Activated T-cell treated with anti-CD3 and anti-CD28 coated beads, Interleukin-2, amount 50 U/mL, for 48 hours (primary cell): ENCODE data around the gene GOSR2.
"Not testable (repeated sequence)": the region's sequence is repeated elsewhere in the genome, so short reads cannot be mapped to it uniquely, and the experiment has no call there.

Source experiments
- DNase-seq, 2 experiments: peaks; one replicate each; pipeline ENCODE4 v3.0.0-alpha.2; 2020

The GOSR2 gene

DNA sequence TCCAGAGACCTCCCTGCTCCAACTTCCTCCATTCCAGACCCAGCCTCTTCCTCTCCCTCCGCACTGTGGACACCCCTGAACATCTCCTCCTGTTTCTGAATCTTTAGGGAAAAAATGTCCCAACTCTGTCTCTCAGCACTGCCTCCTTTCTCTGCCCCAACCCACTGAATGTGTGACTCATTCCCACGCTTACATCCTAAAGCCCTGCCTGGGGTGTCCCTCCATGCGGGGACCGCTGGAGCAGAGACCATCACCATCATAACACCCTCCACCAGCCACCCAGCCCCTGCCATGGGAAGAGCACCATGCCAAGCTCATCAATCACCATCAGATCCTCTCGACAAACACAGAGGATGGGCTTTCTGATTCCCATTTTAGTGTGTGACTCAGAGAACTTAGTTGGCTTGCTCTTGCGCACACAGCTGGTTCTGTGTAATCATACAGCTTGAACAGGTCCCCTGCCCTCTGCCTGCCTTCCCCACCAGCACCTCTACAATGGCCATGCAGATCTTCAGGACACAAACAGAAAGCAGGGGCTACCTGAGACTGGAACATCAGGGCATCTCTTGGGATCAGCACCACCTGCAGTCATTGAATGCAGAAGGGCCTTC is 45.4 kb downstream of the GOSR2 start:
- no peak for DNase-seq

DNA sequence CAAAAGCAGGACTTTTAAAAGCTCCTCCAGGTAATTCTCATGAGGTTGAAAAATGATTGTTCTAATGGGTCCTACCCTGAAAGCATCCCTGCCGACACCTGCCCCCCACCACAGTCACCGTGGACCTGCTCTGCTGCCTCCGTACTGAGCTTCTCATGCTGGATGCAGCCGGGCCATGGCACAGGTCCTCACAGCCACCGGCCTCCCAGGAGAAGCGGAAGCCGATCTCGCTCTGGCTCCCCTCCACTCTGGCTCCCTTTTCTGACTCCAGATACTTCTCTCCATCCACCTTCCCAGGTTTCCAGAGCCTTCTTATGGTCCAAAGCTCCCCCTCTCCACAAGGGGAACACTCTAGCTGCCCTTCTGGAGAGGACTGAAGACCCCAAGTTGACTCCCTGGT is 45.9 kb downstream of the GOSR2 start:
- DNase-seq = no peak

DNA sequence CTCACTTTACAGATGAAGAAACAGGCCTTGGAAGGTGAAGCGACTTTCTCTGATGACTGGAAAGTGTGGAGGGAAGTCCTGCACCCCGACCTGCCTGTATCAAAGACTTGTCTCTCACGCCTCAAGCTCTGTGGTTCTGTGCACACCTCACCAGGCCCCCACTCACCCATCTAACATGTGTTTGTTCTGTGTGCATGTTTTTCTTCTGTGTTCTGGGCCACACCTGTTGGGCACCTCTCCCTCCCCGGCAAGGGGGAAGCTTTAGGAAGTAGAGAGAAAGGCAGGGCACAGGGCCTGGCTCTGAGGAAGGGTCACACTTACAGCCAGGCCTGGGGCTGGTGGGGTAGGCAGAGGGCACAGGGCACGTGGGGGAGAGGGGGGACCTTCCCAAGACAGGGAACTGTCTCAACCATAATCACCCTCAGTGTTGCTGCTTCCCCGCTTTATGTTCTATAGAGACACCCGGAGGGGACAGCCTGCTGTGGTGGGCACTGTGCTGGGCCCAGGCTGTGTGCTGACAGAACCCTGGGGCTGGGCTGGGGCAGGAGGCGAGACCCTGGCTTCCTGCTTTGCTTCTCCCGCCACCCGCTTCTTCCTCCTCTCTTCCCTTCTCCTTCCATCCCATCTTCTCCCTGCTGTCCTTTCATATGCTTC is 48.8 kb downstream of the GOSR2 start:
- no peak for DNase-seq

DNA sequence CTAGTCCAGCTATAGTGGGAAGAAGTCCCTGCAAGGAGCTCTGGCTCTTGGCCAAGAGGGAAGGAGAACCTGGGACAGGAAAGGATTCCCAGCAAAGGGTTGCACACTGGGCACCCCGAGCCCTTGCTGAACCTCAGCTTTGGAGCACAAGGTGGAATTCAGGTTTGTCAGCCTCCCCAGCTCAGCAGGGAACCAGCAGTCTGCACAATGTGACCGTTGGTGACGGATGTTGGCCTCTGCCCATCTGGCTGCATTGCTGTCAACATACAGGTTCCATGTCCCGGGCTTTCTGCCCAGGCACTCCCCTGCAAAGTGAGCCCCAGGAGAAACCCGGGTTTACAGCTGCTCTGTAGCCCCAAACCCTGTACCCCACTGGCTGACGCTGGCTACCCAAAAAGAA is 49.4 kb downstream of the GOSR2 start:
- DNase-seq = no peak

DNA sequence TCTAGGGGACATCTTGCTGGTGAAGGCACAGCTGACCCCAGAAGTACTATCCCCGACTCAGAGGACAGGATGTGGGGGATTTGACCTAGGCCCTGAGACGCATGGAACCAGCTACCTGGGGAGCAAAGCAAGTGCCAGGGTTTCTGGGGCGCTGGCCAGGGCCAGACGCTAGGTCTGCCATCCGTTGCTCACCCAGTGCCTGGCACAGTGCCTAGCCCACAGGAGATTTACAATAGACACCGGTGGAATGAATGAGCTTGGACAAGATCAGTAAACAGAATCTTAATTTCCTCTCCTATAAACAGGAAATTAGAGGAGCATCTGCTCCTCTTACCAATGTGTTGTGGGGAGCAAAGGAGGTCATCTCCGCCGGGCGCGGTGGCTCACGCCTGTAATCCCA is 51.1 kb downstream of the GOSR2 start:
- DNase-seq = no peak

DNA sequence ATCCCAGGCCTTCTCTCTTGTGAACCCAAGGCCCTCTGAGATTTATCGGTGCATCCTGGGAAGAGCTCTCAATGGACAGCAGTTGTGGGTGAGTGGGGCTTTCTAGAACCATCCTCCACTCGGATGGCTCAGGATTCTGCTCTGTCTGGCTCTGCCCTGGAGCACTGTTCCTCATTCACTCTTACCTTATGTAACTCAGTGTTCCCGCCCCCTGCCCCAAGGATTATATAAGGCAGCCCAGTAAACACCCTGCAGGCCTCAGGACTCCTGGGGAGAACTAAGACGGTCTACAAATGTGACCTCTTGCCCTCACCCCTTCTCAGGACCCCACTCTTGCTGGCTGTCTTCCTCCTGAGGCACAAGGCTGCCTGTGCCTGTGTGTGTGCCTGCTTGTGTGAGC is 52.3 kb downstream of the GOSR2 start:
- no peak for DNase-seq

DNA sequence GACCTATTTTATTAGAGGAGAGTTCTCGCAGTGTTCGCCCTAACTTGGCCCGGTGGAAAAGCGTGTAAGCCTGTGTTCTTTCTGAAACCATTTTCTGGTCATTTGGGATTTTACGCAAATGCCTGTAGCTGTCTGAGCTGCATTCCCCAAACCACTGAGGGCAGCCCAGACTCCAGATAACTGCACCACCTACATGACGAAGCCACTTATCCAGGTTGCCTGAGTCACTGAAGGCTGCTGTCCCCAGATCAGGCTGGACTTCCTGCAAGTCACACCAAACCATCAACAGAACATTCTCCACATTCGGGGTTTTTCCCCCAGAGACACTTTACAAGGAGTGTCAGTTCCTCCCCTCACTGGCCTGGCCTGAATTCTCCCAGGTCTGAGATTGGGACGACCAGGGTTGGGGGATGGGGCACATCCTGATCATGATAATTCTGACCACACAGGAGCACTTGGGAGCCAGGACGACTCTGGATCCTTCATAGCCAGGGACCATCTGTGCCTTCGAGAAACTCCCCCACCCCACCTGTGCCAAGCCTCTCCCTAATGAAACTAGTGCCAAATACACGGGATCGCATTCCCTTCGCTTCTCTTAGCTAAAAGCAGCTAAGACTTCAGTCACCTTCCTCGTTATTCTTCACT is 53.8 kb downstream of the GOSR2 start:
- no peak for DNase-seq

DNA sequence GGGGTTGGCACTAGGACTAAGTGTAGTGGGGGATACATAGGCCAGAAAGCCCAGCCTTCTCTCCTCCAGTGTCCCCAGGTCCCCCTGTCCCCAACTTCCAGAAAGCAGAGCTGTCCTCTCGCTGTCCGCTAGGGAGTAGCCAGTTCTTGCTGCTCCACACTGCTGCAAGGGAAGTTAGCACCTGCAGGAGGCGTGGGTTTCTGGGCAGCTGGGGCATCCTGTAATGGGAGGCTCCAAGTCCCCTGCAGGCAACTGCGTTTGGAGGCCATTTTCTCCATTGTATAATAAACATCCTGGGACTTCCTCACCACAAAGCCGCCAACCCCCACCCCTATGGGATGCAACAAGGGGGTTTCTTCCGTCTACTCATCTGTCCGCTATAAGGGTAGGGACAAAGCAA is 54.4 kb downstream of the GOSR2 start:
- no peak for DNase-seq

DNA sequence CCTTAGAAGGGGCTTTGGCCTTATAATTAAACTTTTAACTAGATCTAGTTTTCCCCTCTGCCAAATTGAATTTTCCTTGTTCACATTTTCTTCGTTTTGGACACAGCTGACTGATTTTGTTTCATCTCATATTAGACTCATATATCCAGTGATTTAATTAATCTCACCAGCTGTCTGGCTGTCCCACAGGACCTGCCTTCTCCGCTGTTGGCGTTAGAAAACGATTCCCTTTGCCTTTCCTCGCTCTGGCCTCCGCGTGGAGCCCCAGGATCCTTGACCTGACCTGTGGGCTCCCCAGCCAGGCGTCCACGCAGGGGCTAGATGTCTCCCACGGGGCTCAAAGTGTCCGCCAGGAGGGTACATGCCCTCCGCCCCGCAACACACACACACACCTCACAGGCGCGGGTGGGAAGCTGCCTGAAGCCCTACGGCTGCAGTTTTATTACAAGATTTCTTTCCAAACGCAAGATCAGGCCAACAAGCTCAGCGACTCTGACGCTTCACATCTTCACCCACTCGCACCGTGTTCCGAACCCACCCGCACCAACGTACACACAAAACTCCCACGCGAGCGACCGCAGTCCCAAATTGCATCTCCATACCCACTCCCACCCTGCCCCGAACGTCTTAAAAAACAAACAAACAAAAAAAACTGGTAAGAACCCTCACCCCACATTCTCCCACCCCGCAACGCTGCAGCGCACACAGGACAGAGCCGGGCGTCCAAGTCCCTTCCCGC is 55.0 kb downstream of the GOSR2 start:
- DNase-seq = no peak

DNA sequence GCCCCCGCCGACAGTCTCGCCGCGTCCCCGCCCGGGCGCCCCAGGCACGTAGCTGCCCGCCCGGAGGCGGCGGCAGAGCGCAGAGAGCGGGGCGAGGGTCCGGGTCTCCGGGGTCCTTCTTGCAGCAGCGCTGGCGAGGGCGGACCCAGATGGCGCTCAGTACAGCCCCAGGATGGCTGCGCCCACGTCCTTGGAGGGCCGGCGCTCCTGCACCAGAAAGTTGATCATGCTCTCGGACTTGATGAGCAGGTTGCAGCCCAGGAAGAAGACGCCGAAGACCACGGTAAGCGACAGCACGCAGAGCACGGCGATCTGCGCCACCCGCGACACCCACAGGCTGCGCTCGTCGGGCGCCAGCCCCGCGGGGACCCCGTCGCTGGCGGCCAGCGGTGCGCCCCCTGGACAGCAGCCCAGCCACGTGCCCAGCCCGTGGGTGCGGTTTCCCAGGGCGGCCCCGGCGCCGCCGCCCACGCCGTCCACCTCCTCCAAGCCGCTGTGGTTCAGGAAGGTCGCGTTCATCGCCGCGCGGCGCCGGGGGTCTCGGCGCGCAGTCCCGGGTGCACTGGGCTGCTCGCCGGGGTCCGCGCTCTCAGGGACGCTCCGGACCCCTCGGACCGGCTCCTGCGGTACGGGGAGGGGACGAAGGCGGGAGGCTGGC is 55.7 kb downstream of the GOSR2 start:
- peak; percentile 23 to 44 for DNase-seq

DNA sequence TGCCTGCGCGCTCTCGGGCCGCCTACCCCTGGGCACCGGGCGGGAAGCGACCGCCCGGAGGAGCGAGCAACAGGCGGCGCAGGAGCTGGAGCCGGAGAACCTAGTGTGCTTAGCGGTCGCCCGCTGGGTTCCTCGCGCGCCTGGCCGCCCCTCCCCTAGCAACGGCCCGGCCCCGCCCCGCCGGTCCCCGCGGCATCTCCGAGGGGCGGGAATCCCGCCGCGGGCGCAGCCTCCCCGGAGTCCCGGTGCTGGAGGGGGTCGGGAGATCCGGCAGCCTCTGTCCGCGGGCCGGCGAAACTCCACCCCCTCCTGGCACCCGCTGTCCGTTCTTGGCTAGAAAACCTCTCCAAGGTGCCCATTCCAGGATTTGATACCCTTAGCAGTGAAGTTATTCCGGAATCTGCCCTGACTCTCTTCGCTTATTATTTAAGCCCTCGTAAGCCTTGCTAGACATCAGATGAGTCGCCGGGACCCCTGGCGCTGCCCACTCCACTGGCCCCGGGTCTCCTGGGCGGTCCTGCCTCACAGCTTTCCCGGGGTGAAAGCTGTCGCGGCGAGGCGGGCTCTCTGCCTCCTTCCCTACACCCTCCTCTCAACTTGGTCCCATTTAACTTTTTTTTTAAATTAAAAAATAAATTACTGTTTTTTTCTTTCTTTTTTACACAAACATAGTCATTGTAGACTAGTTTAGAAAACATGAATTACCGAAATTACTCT is 56.3 kb downstream of the GOSR2 start, which contains the start of gene RPRML:
Gene RPRML, minus strand, starts transcription at position 107 of the 717 bp plus-strand sequence. CDS start 246 bp downstream, outside the sequence.
- peak; percentile 52 to 67 for DNase-seq

DNA sequence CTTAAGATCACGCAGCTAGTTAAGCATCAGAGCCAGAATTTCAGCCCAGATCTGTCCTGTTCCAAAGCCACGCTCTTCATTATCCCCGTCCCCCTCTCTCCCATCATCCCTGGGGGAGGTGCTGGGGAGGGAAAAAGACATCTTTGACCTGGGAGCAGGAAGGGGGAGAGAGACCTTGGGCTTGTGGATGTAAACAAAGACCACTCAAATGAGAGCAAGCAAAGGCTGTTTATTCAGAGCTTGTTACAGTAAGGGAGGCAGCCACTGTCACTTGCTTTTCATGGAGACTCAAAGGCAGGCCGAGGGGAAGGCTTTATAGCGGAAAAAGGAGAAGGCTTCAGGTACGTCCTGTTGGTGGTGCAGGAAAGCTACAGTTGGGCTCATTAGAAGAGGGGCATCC is 59.6 kb downstream of the GOSR2 start:
- DNase-seq = no peak

DNA sequence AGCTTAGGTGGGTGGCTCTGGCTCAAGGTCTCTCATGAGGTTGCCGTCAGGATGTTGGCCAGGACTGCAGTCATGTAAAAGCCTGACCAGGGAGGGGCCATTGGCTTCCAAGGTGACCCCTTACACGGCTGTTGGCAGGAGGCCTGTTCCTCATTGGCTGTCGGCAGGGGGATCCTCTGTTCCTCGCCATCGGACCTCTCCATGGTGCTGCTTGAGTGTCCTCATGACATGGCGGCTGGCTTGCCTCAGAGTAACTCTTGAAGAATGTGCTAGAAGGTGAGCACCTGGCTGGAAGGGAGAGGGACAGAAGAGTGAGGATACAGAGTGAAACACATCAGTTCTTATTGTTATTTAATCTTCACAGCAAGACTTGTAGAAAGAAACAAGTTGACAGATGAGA is 60.8 kb downstream of the GOSR2 start:
- no peak for DNase-seq

DNA sequence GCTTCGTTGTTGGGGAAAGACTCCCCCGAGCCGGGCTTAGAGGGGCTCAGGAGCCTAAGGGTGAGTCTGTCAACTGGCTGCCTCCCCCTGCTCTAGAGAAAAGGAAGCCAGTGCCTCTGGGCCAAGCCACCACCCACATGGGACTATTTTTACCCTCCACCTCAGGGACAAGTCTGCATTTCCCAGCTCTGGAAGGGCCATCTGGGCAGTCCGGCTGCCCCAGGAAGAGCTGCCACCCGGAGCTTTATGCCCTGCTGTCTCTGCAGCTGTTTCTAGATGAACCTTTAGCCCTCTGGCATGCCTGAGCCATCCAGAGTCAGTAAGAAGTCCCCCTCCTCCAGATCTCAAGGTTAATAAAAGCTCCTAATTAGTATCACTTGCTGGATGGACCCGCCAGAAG is 61.4 kb downstream of the GOSR2 start:
- no peak for DNase-seq

DNA sequence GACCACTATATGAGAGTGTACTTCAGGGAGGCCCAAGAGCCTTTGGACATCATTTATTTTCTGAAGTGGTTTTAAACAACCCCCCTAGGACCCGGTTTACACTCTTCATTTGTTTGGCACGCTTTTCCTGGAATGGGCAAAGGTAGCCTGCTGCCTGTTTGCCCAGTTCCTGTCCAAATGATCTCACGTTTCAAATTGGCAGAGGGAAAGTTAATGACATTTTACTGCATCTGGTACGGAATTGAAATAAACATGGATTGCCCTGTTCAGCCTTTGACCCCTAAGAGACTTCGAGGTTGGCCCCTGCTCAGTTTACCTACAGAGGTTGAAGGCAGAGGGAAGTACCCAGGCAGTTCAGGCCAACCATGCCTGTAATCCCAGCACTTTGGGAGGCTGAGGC is 61.9 kb downstream of the GOSR2 start:
- DNase-seq = no peak

DNA sequence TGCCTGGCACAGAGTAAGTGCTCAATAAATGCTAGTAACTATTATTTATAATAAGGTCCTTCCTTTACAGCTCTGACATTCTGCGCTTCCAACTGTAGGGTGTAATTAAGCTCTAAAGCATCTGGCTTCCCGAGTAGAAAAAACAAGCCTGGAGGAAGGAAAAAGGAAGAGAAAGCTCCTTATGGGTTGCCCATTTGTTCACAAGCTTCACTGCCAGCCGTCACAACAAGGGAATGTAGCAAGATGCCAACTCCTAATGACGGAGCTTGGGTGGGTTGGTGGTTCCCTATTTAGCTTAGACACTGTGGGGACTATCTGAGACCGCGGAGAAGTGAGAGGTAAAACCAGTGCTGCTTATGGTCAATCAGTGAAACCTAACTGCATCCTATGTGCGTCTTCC is 63.4 kb downstream of the GOSR2 start:
- DNase-seq = no peak

DNA sequence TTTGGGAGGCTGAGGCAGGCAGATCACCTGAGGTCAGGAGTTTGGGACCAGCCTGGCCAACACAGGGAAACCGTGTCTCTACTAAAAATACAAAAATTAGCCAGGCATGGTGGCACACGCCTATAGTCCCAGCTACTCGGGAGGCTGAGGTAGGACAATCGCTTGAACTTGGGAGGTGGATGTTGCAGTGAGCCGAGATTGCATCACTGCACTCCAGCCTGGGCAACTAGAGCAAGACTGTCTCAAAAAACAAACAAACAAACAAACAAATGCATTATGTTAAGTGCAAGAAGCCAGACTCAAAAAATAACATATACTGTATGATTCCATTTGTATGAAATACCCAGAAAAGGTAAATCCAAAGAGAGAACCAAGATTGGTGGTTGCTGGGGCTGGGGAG is 65.0 kb downstream of the GOSR2 start:
- DNase-seq = not testable (repeated sequence)

DNA sequence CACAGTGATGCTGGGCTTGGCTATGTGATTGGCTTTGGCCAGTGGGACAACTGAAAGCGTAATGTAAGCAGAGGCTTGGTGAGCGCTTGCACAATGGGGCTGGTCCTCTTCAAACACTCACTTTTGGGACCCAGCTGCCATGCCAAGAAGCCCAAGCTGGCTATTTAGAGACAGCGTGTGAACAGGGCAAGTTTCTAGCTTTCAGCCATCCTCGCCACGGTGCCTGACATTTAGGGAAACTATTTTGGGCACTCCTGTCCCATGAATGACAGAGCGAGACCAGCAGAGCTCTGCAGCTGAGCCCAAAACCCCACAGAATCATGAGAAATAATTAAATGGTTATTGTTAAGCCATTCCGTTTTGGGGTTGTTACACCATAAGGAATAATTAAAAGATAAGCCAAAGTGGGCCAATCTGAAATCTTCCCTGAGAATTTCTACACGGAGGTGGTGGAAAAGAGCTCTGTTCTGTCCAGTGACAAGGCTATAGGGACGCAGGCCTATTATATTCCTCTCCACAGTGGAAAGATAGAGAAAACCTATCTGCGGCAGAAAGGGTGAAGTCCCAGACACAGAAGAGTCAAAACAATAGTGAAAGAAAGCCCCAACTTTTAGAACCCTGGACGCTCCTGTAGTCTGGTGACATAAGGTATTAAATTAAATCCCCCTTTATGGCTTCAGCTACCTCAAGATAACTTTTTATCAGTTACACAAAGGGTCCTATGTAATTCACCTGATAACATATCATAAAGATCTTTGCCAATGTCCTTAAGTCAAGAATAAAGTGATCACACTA is 66.9 kb downstream of the GOSR2 start:
- no peak for DNase-seq

DNA sequence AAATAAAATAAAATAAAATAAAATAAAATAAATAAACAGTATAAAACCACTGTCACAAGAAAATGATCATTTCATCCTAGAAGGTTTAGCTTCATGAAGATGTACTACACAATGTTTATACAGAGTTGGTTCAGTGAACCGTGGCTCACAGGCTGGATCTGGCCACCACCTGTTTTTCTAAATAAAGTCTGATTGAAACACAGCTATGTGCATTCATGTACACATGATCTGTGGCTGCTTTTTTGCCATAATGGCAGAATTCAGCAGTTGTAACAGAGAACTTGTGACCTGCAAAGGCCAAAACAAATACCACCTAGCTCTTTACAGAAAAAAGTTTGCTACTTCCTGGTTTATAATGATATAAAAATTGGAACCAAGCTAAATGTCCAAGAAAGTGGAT is 68.7 kb downstream of the GOSR2 start:
- DNase-seq = no peak
